ENCODE measurements around the gene TTC24.

TTC24 gene

DNA sequence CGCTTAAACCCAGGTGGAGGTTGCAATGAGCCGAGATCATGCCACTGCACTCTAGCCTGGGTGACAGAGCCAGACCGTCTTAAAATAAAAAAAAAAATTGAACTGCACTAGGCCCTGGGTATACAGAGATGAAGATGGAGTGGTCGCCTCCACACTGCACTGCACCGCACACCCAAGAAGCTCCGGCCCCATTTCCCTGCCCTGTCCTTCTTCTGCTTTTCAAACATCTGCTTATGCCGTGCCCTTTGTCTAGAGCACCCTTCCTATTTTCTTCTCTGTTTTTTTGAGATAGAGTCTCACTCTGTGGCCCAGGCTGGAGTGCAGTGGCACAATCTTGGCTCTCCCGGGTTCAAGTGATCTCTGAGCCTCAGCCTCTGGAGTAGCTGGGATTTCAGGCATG lies 24.6 kb upstream of the TTC24 start:
- DNase-seq (ENCODE audit: low spot score), result no peak

DNA sequence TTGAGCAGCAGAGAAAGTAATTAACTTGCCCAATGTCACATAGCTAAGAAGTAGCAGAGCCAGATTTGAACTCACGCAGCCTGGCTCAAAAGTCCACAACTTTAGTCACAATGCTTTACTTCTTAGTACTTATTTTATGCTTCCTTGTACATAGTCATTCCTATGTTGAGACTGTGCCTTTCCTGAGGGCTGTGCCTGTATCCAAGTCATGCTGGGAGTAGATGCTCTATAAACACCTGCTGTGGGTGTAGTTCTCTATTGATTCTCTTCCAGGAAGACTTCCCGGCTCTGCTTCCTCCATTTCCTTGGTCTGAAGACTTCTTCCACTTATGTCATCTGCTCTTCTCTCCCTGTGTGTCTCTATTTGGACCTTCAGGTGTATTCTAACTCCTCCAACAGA lies 23.8 kb upstream of the TTC24 start:
- no peak for DNase-seq (ENCODE audit: low spot score)

DNA sequence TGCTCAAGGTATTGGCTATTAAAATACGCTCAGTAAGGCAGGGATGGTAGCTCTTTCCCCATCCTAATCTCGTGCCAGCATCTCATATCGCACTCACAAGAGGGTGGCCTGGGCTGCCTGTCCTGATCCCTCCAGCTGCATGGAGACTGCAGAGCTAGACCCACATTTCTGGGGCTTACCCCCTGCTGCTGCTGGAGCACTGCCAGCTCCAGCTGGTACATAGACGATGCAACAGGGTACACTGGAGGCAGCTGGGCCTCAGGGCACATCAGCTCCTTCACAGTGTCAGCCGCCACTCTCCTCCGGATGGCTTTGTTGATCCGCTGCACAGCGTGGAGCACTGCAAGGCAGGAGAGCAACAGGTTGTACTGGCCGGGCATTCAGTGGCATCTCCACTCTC lies 23.2 kb upstream of the TTC24 start:
- DNase-seq (ENCODE audit: low spot score), result no peak

DNA sequence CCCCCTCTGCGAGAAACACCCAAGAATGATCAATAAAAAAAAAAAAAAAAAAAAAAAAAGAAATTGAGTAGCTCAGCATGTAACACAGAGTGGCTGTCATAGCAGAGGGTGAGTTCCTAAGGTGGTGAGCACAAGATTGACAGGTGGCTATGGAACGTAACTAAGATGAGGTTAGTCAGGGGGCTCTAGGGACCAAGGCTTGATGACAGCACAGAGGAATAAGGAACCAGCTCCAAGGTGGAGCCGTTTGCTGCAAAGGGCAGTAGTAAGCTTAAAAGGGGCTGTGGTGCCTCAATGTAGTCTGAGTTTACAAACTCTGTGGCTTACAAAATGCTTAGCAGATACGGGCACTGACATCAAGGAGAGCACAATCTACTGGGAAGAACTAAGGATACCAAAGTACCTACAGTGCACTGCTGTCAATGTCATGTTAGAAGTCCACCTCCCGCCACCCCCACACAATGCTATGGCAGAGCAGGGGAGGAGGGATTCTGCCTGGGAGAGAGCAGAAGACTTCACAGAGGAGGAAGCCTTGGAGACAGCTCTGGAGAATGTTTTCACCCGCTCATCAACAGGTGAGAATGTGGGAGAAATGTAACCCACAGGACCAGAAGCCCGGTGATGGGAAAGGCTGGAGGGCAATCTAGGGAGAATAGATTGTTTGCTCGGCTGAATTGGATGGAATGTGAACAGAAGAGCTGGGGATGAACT lies 20.3 kb upstream of the TTC24 start:
- no peak for DNase-seq (ENCODE audit: low spot score)

DNA sequence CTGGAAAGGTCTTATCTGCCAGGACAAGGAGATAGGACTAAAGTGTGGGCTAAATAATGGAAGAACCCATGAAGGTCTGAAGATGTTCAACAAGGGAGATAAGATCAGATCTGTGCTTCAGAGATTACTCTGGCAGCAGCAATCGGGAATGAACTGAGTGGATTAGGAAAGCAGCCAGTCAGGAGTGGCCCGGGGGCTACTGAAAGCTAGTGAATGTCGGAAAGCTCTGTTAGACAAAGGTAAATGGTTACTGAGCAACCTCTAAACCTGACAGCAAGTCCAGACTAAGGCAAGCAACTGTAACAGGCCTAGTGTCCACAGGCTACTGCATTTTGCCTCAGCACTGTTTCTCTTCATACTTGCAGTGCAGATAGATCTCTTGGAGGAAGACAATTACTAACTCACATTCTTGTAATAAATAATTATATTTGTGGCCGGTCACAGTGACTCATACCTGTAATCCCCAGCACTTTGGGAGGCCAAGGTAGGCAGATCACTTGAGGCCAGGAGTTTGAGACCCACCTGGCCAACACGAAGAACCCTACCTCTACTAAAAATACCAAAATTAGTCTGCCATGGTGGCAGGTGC lies 19.6 kb upstream of the TTC24 start:
- DNase-seq (ENCODE audit: low spot score), result no peak

DNA sequence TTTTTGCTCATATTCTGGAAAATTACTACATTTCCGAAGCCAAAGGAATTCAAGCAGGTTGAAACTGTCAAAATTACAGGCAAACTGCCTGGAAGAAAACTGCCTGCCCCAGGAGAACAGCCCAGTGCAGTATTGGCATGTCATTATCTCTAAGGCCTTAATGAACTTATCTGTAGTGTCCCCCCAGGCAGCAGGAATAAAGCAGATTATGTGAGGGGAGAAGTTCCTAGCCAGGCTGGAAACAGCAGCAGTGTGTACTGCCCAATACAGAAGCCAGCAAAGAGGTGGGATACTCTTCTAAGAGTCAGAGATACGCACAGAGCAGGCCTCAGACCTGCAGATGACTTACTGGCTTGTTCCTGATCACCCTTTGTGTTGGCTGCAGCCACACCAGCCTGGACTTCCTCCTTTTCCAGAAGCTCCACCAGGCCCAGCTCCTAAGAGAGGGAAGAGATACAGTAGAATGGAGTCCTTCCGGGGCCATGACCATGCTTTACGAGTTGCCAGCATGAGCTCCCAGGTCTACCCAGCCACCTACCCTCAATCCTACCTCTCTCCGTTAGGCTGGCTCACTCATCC lies 18.8 kb upstream of the TTC24 start:
- DNase-seq (ENCODE audit: low spot score), result no peak

DNA sequence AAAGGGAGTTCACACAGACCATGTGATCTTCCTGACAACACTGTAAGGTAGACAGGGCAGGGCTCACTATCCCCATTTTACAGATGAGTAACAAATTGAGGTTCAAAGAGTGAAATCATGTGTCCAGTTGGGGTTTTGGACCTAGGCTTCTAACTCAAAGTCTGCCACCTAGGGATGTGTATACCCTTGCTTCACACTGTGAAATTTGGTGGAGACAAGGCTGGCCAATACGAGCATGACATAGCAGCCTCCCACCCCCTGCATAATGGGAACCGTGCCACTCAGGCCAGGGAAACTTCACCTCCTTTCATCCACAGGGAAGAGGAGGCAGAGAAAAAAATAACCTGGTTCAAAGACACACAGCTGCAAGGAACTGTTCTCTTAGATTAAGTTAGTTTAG lies 14.0 kb upstream of the TTC24 start:
- DNase-seq (ENCODE audit: low spot score), result no peak

DNA sequence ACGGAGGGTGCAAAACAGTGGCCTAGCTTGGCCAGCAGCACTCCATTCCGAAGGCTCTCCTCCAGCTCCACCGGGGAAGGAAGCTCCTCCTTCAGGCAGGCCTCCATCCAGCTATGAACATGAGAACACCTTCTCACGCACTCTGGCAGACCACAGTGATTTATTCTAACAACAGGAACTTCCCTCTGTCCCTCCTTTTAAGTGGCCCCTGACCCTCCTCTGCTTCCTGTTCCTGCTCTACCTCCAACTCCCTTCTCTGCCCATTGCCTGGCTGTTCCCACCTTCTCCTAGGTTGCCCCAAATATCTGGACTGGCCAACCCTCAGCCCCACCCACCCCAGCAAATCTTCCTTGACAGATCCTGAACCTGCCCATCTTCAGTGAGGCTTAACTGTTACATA lies 13.1 kb upstream of the TTC24 start:
- no peak for DNase-seq (ENCODE audit: low spot score)

DNA sequence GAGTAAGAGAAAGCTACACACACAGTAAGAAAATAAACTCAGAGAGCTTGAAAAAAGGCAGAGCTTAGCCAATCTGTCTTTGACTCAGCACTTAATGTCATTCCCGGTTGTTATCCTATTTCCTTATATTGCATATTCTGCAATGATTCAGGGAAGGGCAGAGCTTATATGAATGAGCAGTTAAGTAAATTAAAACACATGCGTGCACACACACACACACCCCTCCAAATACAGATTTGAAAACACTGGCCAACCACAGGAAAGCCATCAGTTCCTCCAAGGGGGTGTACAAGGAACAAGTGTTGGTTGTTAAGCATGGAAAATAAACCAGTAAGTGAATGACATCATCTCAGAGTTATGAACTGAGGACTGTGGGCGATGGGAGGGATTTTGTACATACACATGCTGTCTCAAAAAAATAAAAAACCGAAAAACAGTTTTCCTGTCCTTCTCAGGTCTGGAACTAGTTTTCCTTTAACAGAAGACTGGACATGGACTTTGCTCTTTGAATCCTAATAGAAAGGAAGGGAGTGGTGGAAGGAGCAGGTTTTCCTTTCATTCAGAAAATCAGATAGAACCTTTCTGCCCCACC lies 8.2 kb upstream of the TTC24 start:
- DNase-seq (ENCODE audit: low spot score), result no peak

DNA sequence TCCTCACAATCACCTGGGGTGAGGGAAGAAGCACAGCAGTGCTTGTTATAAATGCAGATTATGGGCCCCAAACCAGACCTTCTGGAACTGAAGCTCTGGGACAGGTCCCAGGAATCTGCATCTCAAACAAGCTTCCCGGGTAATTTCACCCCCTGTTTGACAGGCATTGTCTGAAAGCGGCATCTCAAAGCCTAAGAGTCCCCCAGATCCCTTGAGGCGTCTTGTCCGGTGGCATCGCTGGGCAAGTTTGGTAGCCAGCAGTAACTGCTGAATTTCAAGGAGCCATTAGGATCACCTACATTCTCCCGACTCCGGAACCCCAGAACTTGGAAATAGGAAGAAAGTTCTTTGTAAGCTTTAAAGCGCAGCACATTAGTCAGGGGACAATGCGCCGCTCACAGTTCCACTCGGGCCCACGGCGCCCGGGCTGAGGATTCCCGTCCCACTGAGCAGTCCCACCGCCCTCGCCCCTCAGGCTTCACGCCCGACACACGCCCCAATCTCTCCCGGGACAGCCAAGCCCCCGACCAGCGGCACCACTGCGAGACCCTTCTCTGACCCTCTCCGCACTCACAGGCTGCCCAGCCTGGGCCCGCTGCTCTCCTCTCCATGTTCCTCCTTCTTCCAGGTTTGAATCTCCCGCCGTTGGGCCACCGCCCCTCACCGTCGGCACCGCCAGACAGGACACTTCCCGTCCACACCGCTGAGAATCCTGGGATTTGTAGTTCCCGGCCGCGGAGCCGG lies 7.4 kb upstream of the TTC24 start, which contains the start of gene IQGAP3:
TSS of gene IQGAP3 (minus strand) at position 647 of the 744 bp plus-strand sequence. CDS start at position 611, 36 bp downstream.
- peak; percentile 90 for DNase-seq (ENCODE audit: low spot score)

DNA sequence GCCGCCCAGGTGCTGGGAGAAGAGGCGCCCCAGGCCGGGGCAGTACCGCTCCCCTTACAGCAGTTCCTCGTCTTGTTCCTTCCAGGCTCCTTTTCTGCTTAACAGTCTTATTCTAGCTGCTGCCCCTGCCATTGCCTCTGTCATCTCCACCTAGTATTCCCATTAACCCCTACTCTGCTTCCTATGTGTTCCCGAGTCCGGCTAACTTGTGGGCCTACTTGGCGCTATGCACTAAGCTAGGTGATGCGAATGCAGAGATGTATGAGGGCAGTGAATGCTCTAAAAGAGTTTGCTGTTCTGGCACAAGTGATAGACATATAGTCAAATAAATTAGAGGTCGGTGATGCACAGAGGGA lies 6.9 kb upstream of the TTC24 start:
- DNase-seq (ENCODE audit: low spot score), result no peak

DNA sequence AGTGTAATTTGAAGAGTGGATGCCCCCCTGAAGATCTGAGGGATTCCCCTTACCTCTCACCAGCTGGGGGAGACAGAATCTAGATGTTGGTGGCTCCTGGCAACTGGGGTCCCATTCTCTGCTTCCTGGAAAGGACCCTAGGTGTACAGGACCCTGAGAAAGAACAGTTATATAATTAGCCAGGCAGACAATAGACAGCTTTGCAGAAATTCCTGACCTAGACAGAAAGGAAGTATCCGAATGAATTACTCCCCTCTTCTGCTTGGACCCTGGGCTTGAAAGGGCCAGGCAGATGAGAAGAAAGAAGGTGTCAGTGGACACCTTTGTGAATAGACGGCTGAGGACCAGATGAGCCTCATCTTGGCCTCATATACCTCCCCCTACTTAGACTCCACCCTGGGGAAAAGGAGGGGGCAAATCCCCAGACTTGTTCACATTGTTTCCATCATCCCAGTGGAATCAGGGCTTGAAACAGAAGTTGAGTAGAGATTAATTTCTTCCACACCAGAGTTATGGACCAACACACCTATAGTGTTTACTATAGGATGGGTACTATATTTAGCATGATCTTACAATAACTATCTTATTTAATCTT lies 5.4 kb upstream of the TTC24 start:
- no peak for DNase-seq (ENCODE audit: low spot score)

DNA sequence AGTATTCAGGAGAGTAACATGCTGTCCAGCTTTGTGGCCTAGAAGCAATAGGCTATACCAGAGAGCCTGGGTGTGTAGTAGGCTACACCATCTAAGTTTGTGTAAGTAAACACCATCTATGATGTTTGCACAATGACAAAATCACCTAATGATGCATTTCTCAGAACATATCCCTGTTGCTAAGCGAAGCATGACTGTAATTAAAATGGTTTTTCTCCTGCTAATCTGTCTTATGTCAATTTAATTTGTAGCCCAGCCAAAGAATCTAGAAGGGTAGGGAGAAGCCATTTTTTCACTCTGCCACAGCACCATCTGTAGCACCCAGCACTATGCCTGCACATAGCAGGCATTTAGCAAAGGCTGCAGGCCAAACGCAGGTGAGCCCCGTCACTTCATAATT lies 2.0 kb upstream of the TTC24 start:
- DNase-seq (ENCODE audit: low spot score), result no peak

DNA sequence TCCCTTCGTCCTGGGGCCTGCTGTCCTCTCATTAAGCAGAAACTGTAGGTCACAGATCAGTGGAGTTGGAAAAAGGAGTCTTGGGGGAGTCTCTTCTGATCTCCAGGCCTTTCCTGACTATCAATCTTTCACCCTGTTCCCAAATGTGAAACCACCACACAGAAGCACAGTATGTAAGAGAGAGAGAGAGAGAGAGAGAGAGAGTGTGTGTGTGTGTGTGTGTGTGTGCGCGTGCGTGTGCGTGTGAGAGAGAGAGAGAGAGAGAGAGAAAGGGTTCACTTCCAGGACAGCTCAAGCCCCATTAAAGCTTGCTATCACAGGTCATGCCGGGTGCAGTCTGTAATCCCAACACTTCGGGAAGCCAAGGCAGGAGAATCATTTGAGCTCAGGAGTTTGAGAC lies 1.5 kb upstream of the TTC24 start:
- no peak for DNase-seq (ENCODE audit: low spot score)

DNA sequence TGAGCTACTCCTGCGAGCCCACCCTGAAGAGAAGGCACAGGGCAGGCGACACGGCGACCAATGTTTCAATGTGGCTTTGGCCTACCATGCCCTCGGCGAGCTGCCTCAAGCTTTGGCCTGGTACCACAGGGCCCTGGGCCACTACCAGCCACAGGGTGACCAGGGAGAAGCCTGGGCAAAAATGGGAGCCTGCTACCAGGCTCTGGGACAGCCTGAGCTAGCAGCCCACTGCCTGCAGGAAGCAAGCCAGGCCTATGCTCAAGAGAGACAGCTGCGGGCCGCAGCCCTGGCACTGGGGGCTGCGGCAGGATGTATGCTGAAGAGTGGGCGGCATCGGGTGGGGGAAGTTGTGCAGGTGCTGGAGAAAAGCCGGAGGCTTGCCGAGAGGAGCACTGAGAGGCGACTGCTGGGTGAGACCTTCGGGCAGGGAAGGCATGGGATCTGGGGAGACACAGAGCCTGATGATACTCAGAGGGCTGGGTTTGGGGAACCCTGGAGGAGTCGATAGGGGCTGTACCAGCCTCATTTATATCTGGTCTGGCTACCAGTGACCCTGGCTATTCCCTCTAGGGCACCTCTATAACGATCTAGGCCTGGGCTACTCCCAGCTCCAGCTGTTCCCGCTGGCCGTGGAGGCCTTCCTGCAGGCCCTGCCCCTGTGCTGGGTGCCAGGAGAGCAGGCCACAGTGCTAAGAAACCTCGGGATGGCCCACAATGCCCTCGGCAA lies 2.3 kb downstream of the TTC24 start:
- peak; percentile 64 for DNase-seq (ENCODE audit: low spot score)

DNA sequence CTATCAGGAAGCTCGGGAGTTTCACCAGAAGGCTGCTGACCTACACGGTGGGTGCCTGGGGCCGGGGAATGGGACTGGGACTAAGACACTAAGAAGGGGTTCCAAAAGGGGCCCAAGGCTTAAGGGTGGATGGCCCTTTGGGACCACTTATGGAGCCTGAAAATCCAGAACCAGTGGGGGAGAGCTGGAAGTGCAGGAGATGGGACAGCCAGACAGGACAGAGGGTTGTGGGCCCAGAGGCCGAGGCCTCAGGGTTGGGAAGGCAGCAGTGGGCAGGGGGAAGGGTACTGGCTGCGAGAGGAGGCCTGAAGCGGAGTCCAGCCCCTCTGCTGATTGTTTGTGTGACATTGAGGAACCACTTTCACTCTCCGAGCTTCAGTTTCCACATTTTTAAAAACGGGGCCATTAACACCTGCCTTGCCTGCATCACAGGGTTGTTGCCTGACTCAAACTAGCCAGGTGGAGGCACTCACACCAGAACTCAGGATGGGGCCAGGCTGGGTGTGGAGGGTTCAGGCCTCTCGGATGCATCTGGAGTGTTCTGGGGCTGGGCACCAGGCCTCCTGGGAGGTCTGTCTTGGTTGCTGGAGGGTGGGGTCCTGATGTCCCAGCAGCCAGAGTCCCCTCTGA lies 3.0 kb downstream of the TTC24 start:
- peak; percentile 67 for DNase-seq (ENCODE audit: low spot score)

DNA sequence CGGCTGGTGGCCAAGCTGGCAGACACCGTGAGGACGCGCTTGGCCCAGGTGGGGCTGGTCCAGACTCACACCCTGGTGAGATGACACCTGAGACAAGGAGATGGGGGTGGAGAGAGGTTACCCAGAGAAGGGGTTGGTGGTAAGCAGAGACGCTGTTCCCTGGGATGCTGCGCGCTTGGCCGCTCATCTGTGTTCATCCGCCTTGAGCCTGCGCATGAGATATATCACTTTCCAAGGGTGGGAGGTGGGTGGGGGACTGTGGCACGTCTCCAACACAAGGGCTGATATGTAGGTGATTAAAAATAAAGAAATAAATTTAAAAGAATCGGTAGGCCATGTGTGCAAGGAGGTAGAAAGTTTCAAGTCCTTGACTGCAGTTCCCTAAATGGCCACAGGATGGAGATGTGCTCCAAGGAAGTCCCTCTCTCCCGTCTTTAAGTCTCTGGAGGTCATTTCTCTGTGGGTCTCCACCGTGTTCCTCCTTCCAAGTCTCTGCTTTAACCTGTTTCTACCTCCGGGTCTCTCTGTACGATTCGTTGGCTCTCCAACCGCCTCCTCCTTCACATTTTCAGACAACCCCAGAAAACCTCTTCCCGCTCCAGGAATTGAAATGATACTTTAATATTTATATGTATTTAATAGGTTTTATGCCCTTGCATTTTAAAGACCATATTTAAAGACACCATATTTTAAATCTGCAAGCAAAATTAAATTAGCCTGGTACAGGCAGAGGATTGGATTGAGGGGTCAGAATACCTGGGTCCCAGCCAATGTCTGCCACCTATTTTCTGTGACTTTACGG lies 4.5 kb downstream of the TTC24 start:
- peak; percentile 79 for DNase-seq (ENCODE audit: low spot score)

DNA sequence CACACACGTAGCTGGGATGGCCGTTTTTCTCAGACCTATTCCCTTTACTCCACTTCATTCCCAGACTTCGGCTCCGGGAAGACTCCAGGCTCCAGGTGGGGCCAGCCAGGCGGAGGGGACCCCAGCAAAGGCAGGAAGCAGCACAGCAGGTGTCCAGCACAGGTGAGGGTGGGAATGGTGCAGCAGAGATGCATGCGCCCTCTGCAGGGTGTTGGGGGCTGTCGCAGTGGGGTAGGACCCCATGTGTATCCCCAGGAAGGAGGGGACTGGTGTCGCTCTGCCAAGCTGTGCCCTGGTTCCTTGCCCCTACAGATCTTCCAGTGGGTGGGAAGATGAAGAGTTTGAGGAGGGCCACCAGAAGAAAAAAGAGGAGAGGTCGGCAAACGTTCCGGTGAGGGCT lies 5.3 kb downstream of the TTC24 start:
- peak; percentile 31 for DNase-seq (ENCODE audit: low spot score)

DNA sequence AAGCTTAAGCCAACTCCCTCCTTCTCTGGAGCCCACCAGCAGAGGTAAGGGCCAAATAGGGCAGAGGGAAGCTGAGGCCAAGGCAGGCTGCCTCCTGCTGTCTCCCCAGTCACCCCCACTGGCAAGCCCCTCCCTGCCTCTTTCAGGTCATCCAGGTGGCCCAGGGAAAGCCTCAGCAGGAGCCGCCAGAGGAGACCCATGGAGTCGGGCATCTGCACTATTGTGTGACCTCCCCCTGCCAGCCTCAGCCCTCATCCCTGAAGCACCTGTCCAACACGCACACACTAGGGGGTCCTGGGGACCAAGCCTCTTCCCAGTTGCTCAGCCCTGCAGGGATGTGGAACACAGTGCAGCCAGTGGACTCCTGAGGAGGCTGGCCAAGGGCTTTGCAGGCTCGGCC lies 6.8 kb downstream of the TTC24 start:
- no peak for DNase-seq (ENCODE audit: low spot score)

DNA sequence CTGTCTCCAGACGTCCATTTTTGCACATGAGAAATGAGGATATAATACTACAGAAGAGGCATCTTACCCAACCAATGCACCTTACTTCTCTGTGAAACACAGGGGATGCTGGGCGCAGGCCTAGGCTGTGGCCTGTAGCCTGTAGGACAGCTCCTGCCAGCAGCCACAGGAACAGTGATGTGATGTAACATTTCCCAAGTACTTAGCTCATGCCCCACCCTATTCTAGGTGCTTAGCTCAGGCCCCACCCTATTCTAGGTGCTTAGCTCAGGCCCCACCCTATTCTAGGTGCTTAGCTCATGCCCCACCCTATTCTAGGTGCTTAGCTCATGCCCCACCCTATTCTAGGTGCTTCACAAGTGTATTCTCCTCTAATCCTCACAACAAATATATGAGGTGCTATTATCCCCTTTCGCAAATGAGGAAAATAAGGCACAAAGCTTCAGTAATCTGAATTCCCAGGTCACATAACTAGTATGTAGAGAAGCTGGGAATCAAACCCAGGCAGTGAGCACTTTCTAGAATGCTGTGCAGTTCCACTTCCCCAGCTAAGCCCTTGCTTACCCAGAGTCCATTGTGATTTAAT lies 7.5 kb downstream of the TTC24 start:
- DNase-seq (ENCODE audit: low spot score), result no peak

Measured in germinal center (tissue), 1 donor.